Measurements from ENCODE around the gene GSTM3. TPM values are rescaled to one million over a fixed set of nuclear protein-coding genes. Genes with fewer than 3 reads are reported as not detected.

GSTM3 gene
- total RNA-seq, 1 donor from 2014 or later = 93.7 TPM

GRCh38 chr1:109775398-109775797, 34.6 kb upstream of the GSTM3 start:
- H3K27ac ChIP-seq (replicated peaks) = no peak overlapping the region
- no peaks in the 10 kb centered on the region for H3K27me3 ChIP-seq (ENCODE audit: low read depth)
- intact Hi-C loops (cut with micrococcal nuclease) = no loop called here
- DNase-seq = no peak
- no peaks in the 10 kb centered on the region for H3K36me3 ChIP-seq
- peaks cover 13% of the 10 kb centered on the region for H3K4me1 ChIP-seq
- H3K4me3 ChIP-seq = no peak overlapping the region
- no peaks in the 10 kb centered on the region for H3K9me3 ChIP-seq (replicated peaks)
- no peak for TF ChIP-seq CTCF (IDR thresholded peaks at IDR 0.05; ENCODE audit: borderline replicate concordance)

GRCh38 chr1:109773900-109774485, 33.2 kb upstream of the GSTM3 start:
- H3K4me3 ChIP-seq = no peak overlapping the region
- peaks cover 15% of the 10 kb centered on the region for H3K4me1 ChIP-seq
- intact Hi-C loops (cut with micrococcal nuclease) = loop anchor here (5.0 kb wide), 2 partner anchors 132 to 227 kb away; partner anchors contain the start of gene GNAI3
- no peaks in the 10 kb centered on the region for H3K36me3 ChIP-seq
- H3K9me3 ChIP-seq (replicated peaks) = no peaks in the 10 kb centered on the region
- H3K27me3 ChIP-seq (ENCODE audit: low read depth) = no peaks in the 10 kb centered on the region
- H3K27ac ChIP-seq (replicated peaks) = no peak overlapping the region
- peak; percentile 12 for DNase-seq
- no peak for TF ChIP-seq CTCF (IDR thresholded peaks at IDR 0.05; ENCODE audit: borderline replicate concordance)

DNA sequence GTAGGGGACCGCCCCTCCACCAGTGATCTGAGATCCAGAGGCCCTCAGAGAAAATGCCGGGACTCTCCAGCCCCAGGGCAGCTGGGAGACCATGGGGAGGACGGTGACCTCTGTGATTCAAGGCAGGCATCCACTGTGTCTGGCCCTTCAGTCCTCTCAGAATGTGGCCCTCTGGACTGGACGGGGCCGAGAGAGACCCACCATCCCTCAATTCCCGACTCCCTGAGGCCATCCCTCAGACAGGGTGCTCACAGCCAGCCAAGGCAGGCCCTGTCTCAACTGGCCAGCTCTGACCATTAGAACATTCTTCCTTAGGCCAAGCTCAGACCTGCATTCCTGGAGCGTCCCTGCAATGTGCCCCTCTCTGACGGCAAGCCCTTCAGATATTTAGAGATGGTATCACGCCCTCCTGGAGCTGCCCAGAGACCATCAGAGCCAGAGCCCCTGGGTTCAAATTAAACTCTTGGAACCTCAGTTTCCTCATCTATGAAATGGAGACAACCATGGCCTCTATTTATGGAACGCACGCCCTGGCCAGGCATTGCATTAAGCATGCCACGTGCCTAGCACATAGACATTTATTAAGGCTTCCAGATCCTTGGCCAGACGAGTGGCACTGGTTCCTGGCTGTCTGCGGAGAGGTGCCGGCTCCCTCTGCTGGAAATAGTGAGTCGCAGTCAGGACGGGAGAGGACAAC, 32.5 kb upstream of the GSTM3 start:
- Histone ChIP-seq H3K27me3 (ENCODE audit: low read depth) (no peaks in the 10 kb centered on the region), H3K27ac (replicated peaks) (no peak overlapping the region), H3K4me3 (no peak overlapping the region), H3K4me1 (peaks cover 20% of the 10 kb centered on the region), H3K36me3 (no peaks in the 10 kb centered on the region), H3K9me3 (replicated peaks) (no peaks in the 10 kb centered on the region)
- intact Hi-C loops (cut with micrococcal nuclease) = loop anchor here (5.0 kb wide), 2 partner anchors 131 to 226 kb away; partner anchors contain the start of gene GNAI3
- peak; percentile 80 for DNase-seq
- TF ChIP-seq CTCF (IDR thresholded peaks at IDR 0.05; ENCODE audit: borderline replicate concordance) = peak; percentile 91

- H3K27me3 ChIP-seq (ENCODE audit: low read depth) = no peaks in the 10 kb centered on the region
- H3K9me3 ChIP-seq (replicated peaks) = no peaks in the 10 kb centered on the region
- no peak overlapping the region for H3K27ac ChIP-seq (replicated peaks)
- peak; percentile 13 for DNase-seq
- H3K36me3 ChIP-seq = no peaks in the 10 kb centered on the region
- H3K4me3 ChIP-seq = no peak overlapping the region
- peaks cover 27% of the 10 kb centered on the region for H3K4me1 ChIP-seq
- intact Hi-C loops (cut with micrococcal nuclease) = loop anchor here (5.0 kb wide), 2 partner anchors 130 to 225 kb away; partner anchors contain the start of gene GNAI3
- TF ChIP-seq CTCF (IDR thresholded peaks at IDR 0.05; ENCODE audit: borderline replicate concordance) = no peak
Observed at GRCh38 chr1:109772658-109773202, 31.9 kb upstream of the GSTM3 start.

- H3K4me3 ChIP-seq = no peak overlapping the region
- H3K27ac ChIP-seq (replicated peaks) = no peak overlapping the region
- no peaks in the 10 kb centered on the region for H3K36me3 ChIP-seq
- peak; percentile 10 for DNase-seq
- no peaks in the 10 kb centered on the region for H3K27me3 ChIP-seq (ENCODE audit: low read depth)
- no peaks in the 10 kb centered on the region for H3K9me3 ChIP-seq (replicated peaks)
- intact Hi-C loops (cut with micrococcal nuclease) = loop anchor here (5.0 kb wide), 2 partner anchors 130 to 225 kb away; partner anchors contain the start of gene GNAI3
- TF ChIP-seq CTCF (IDR thresholded peaks at IDR 0.05; ENCODE audit: borderline replicate concordance) = no peak
- peaks cover 30% of the 10 kb centered on the region for H3K4me1 ChIP-seq
Observed at GRCh38 chr1:109771712-109772657, 31.1 kb upstream of the GSTM3 start.

Measured in left ventricle myocardium inferior (tissue), 1 donor.